Trophoblast cell (in vitro differentiated cells and primary cell): ENCODE results near the gene LTB4R2.

ENCODE experiments used
- DNase-seq, 2 donors: peaks; one replicate each; pipeline ENCODE4 v3.0.0-alpha.2; 2016
- H2AFZ ChIP-seq: 2 replicates; pipeline ENCODE4 v1.6.1; 2013; ENCODE audit warnings: low read length, moderate library complexity, mild to moderate bottlenecking; ENCODE audit not compliant: insufficient read depth, poor library complexity
- H2AK5ac ChIP-seq: 2 replicates; pipeline ENCODE4 v1.6.1; 2013; ENCODE audit warnings: mild to moderate bottlenecking, low read length
- H2BK120ac ChIP-seq: 2 replicates; pipeline ENCODE4 v1.6.1; 2013; ENCODE audit warnings: low read length, mild to moderate bottlenecking, moderate library complexity; ENCODE audit not compliant: insufficient read depth, poor library complexity
- H2BK12ac ChIP-seq: 2 replicates; pipeline ENCODE4 v1.6.1; 2013; ENCODE audit warnings: mild to moderate bottlenecking, low read length, moderate library complexity
- H2BK5ac ChIP-seq: 2 replicates; pipeline ENCODE4 v1.6.1; 2013; ENCODE audit warnings: low read length, low read depth, moderate library complexity, mild to moderate bottlenecking; ENCODE audit not compliant: poor library complexity
- H3K14ac ChIP-seq: 2 replicates; pipeline ENCODE4 v1.6.1; 2013; ENCODE audit warnings: mild to moderate bottlenecking, low read length
- H3K18ac ChIP-seq: 2 replicates; pipeline ENCODE4 v1.6.1; 2013; ENCODE audit warnings: mild to moderate bottlenecking, low read length
- H3K23ac ChIP-seq: 2 replicates; pipeline ENCODE4 v1.6.1; 2013; ENCODE audit warnings: low read length
- H3K27ac ChIP-seq: 2 replicates; pipeline ENCODE4 v1.5.1; 2013; ENCODE audit warnings: low read depth, mild to moderate bottlenecking, inconsistent platforms, low read length, moderate library complexity
- H3K27me3 ChIP-seq: 2 replicates; pipeline ENCODE4 v1.6.1; 2013; ENCODE audit warnings: inconsistent platforms, mild to moderate bottlenecking, low read length, moderate library complexity; ENCODE audit not compliant: insufficient read depth
- H3K36me3 ChIP-seq, 2 experiments: 1 replicate in 1 of 2; 2 replicates in 1 of 2; pipeline ENCODE4 v1.6.1; 2013; ENCODE audit warnings: low read length in 2 of 2, mild to moderate bottlenecking in 2 of 2, moderate library complexity in 1 of 2; ENCODE audit not compliant: insufficient read depth in 2 of 2, control insufficient read depth in 1 of 2
- H3K4ac ChIP-seq: 2 replicates; pipeline ENCODE4 v1.6.1; 2013; ENCODE audit warnings: low read depth, mild to moderate bottlenecking, low read length, moderate library complexity
- H3K4me1 ChIP-seq, 2 experiments: 1 replicate in 1 of 2; 2 replicates in 1 of 2; pipeline ENCODE4 v1.6.1; 2013; ENCODE audit warnings: low read length in 2 of 2, mild to moderate bottlenecking in 2 of 2, moderate library complexity in 1 of 2; ENCODE audit not compliant: insufficient read depth in 2 of 2, control insufficient read depth in 1 of 2
- H3K4me2 ChIP-seq: 2 replicates; pipeline ENCODE4 v1.6.1; 2013; ENCODE audit warnings: inconsistent platforms, mild to moderate bottlenecking, low read length, moderate library complexity
- H3K4me3 ChIP-seq: 2 replicates; pipeline ENCODE4 v1.5.1; 2013; ENCODE audit warnings: mild to moderate bottlenecking, low read depth, low read length, inconsistent platforms
- H3K79me1 ChIP-seq: one replicate; pipeline ENCODE4 v1.6.1; 2013; ENCODE audit warnings: low read length
- H3K79me2 ChIP-seq: 2 replicates; pipeline ENCODE4 v1.6.1; 2013; ENCODE audit warnings: low read length, mild to moderate bottlenecking; ENCODE audit not compliant: control insufficient read depth, insufficient read depth, poor library complexity
- H3K9ac ChIP-seq: 2 replicates; pipeline ENCODE4 v1.6.1; 2013; ENCODE audit warnings: mild to moderate bottlenecking, low read length
- H3K9me3 ChIP-seq: 2 replicates; pipeline ENCODE4 v1.6.1; 2013; ENCODE audit warnings: low read depth, mild to moderate bottlenecking, control low read depth, inconsistent platforms, low read length; ENCODE audit not compliant: insufficient read depth
- H4K12ac ChIP-seq: 2 replicates; pipeline ENCODE4 v1.6.1; 2013; ENCODE audit warnings: low read depth, mild to moderate bottlenecking, low read length, moderate library complexity
- H4K8ac ChIP-seq: 2 replicates; pipeline ENCODE4 v1.6.1; 2013; ENCODE audit warnings: low read depth, mild to moderate bottlenecking, low read length, moderate library complexity
- H4K91ac ChIP-seq: one replicate; pipeline ENCODE4 v1.6.1; 2013; ENCODE audit warnings: low read depth, mild to moderate bottlenecking, low read length, moderate library complexity
- WGBS: extraction: QIAGEN DNeasy Blood & Tissue Kit; methylation state at CpG from one replicate; pipeline ENCODE4 v1.1.7; 2013; ENCODE audit warnings: missing lambda C conversion rate; ENCODE audit not compliant: insufficient read length, insufficient coverage; ENCODE audit errors: extremely low coverage; 5-methylcytosine and 5-hydroxymethylcytosine counted together

The LTB4R2 gene

GRCh38 chr14:24340606-24341005 lies 30.7 kb downstream of the LTB4R2 start:
- Histone ChIP-seq H3K4me2 (no peak overlapping the region), H3K27me3 (peaks cover 34% of the 10 kb centered on the region), H4K8ac (no peak overlapping the region), H4K91ac (no peak overlapping the region), H3K79me2 (no peaks in the 10 kb centered on the region), H3K4ac (no peak overlapping the region), H3K4me3 (no peak overlapping the region), H3K9me3 (peaks cover 9% of the 10 kb centered on the region), H3K9ac (no peak overlapping the region), H3K27ac (no peak overlapping the region), H3K4me1 (peaks cover 11 to 14% of the 10 kb centered on the region in 2 experiments), H2BK12ac (no peak overlapping the region), H2AFZ (no peak overlapping the region), H3K79me1 (no peaks in the 10 kb centered on the region), H4K12ac (no peak overlapping the region), H3K18ac (no peak overlapping the region), H2AK5ac (no peak overlapping the region), H2BK5ac (no peak overlapping the region), H3K36me3 (no peaks in the 10 kb centered on the region), H3K23ac (no peak overlapping the region), H2BK120ac (no peak overlapping the region), H3K14ac (no peak overlapping the region)
- DNase-seq = no peak
- no CpG with 5 or more reads among the region's 1 CpG for WGBS

GRCh38 chr14:24342889-24343288 lies 32.9 kb downstream of the LTB4R2 start:
- no peak overlapping the region for H4K8ac ChIP-seq
- H3K9ac ChIP-seq = no peak overlapping the region
- H2AFZ ChIP-seq = no peak overlapping the region
- H3K4me2 ChIP-seq = no peak overlapping the region
- DNase-seq = no peak
- H3K18ac ChIP-seq = no peak overlapping the region
- H2BK120ac ChIP-seq = no peak overlapping the region
- H3K9me3 ChIP-seq = peaks cover 11% of the 10 kb centered on the region
- no peak overlapping the region for H4K12ac ChIP-seq
- no peaks in the 10 kb centered on the region for H3K79me2 ChIP-seq
- H2BK12ac ChIP-seq = no peak overlapping the region
- no peaks in the 10 kb centered on the region for H3K36me3 ChIP-seq
- no peak overlapping the region for H3K14ac ChIP-seq
- no peak overlapping the region for H3K4ac ChIP-seq
- H3K23ac ChIP-seq = no peak overlapping the region
- no peaks in the 10 kb centered on the region for H3K79me1 ChIP-seq
- no peak overlapping the region for H3K4me3 ChIP-seq
- H3K4me1 ChIP-seq = peaks cover 7 to 8% of the 10 kb centered on the region in 2 experiments
- no peak overlapping the region for H2AK5ac ChIP-seq
- no peak overlapping the region for H2BK5ac ChIP-seq
- H4K91ac ChIP-seq = no peak overlapping the region
- peaks cover 34% of the 10 kb centered on the region for H3K27me3 ChIP-seq
- WGBS = no CpG with 5 or more reads among the region's 4 CpGs
- no peak overlapping the region for H3K27ac ChIP-seq

- no peak overlapping the region for H4K8ac ChIP-seq
- no peak for DNase-seq
- WGBS = no CpG with 5 or more reads among the region's 7 CpGs
These were observed 34.1 kb downstream of the LTB4R2 start for GRCh38 chr14:24343795-24344660.

GRCh38 chr14:24347134-24347533 lies 37.2 kb downstream of the LTB4R2 start:
- Histone ChIP-seq H2BK12ac (no peak overlapping the region), H3K79me2 (no peaks in the 10 kb centered on the region), H3K14ac (no peak overlapping the region), H4K12ac (no peak overlapping the region), H4K91ac (no peak overlapping the region), H3K4me1 (no peaks in the 10 kb centered on the region), H4K8ac (no peak overlapping the region), H3K27ac (no peak overlapping the region), H3K4me2 (no peak overlapping the region), H3K18ac (no peak overlapping the region), H3K27me3 (peaks cover 1% of the 10 kb centered on the region), H3K4me3 (no peak overlapping the region), H3K9me3 (peaks cover 2% of the 10 kb centered on the region), H3K9ac (no peak overlapping the region), H2BK120ac (no peak overlapping the region), H3K36me3 (no peaks in the 10 kb centered on the region), H3K4ac (no peak overlapping the region), H2AK5ac (no peak overlapping the region), H2BK5ac (no peak overlapping the region), H3K79me1 (no peaks in the 10 kb centered on the region), H3K23ac (no peak overlapping the region), H2AFZ (no peak overlapping the region)
- DNase-seq = no peak
- no CpG with 5 or more reads among the region's 1 CpG for WGBS

More at GRCh38 chr14:24343795-24344660, 34.1 kb downstream of the LTB4R2 start:
- Histone ChIP-seq H3K79me1 (no peaks in the 10 kb centered on the region), H2AFZ (no peak overlapping the region), H3K9me3 (peaks cover 6% of the 10 kb centered on the region), H3K4ac (no peak overlapping the region), H2BK5ac (no peak overlapping the region), H3K4me1 (peaks cover 7 to 8% of the 10 kb centered on the region in 2 experiments), H4K91ac (no peak overlapping the region), H2BK120ac (no peak overlapping the region), H3K27ac (no peak overlapping the region), H4K12ac (no peak overlapping the region), H3K23ac (no peak overlapping the region), H3K36me3 (no peaks in the 10 kb centered on the region), H3K9ac (no peak overlapping the region), H2AK5ac (no peak overlapping the region), H2BK12ac (no peak overlapping the region), H3K18ac (no peak overlapping the region), H3K14ac (no peak overlapping the region), H3K79me2 (no peaks in the 10 kb centered on the region), H3K4me2 (no peak overlapping the region), H3K27me3 (peaks cover 24% of the 10 kb centered on the region), H3K4me3 (no peak overlapping the region)
